Activated naive CD8-positive, alpha-beta T cell treated with anti-CD3 and anti-CD28 coated beads, Interleukin-2, amount 50 U/mL, for 24 hours (primary cell): Measurements from ENCODE around the gene LRG1.

ENCODE experiments used
- ATAC-seq: fragments of 150-1000 bp; cut with Tn5 transposase; one replicate; pipeline ENCODE4 v1.10.0; 2021
- DNase-seq: peaks from one replicate; pipeline ENCODE4 v3.0.0; 2021
- H3K27ac Mint-ChIP-seq: one replicate; pipeline ENCODE4 v1.8.0; 2021; ENCODE audit warnings: mild to moderate bottlenecking, mixed read lengths
- H3K27me3 Mint-ChIP-seq: one replicate; pipeline ENCODE4 v1.8.0; 2021; ENCODE audit warnings: mixed read lengths
- H3K36me3 Mint-ChIP-seq: one replicate; pipeline ENCODE4 v1.8.0; 2021; ENCODE audit warnings: low read depth, mixed read lengths
- H3K4me1 Mint-ChIP-seq: one replicate; pipeline ENCODE4 v1.8.0; 2021; ENCODE audit warnings: mixed read lengths
- H3K4me3 Mint-ChIP-seq: one replicate; pipeline ENCODE4 v1.8.0; 2021; ENCODE audit warnings: mild to moderate bottlenecking, moderate library complexity, mixed read lengths
- H3K9me3 Mint-ChIP-seq: one replicate; pipeline ENCODE4 v1.8.0; 2021; ENCODE audit warnings: mixed read lengths

LRG1 gene

DNA sequence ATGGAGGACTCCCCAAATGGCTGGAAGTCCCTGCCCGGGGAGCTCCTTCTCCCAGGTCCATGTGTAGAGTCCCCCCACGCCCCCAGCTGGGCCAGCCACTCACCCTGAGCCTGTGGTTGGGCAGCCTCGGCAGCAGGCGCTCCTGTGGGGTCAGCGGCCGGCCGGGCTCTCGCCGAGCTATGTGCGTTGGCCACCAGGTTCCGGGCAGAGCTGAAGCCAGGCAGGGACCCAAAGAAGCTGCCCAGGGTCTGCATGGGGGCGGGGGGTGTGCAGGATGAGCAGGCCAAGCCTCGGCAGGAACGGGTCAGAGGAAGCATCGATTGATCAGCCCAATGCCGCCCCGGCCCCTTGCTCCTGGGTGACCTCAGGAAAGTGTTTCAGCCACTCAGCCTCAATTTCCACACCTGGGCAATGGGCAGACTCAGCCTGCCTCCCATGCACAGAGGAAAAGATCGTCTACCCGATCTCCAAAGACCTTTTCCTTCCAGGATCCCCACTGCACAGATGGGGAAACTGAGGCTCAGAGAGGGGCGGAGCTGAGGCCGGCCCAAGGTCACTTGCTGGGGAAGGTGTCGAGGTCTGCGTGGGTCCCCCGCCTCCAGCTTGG, 22.3 kb downstream of the LRG1 start:
- H3K27ac Mint-ChIP-seq = no peak overlapping the region
- H3K36me3 Mint-ChIP-seq = no peaks in the 10 kb centered on the region
- H3K4me3 Mint-ChIP-seq = no peak overlapping the region
- no peaks in the 10 kb centered on the region for H3K9me3 Mint-ChIP-seq
- DNase-seq (no peak), ATAC-seq (no peak)
- H3K27me3 Mint-ChIP-seq = peaks cover 4% of the 10 kb centered on the region
- H3K4me1 Mint-ChIP-seq = no peaks in the 10 kb centered on the region

GRCh38 chr19:4516939-4517300, 22.9 kb downstream of the LRG1 start:
- no peak overlapping the region for H3K4me3 Mint-ChIP-seq
- H3K27ac Mint-ChIP-seq = no peak overlapping the region

GRCh38 chr19:4516199-4516938, 23.5 kb downstream of the LRG1 start:
- Mint-ChIP-seq H3K27ac (no peak overlapping the region), H3K36me3 (no peaks in the 10 kb centered on the region), H3K27me3 (peaks cover 4% of the 10 kb centered on the region), H3K4me3 (no peak overlapping the region), H3K4me1 (no peaks in the 10 kb centered on the region), H3K9me3 (no peaks in the 10 kb centered on the region)
- DNase-seq = no peak
- ATAC-seq = no peak

More at GRCh38 chr19:4516939-4517300, 22.9 kb downstream of the LRG1 start:
- no peaks in the 10 kb centered on the region for H3K9me3 Mint-ChIP-seq
- peaks cover 4% of the 10 kb centered on the region for H3K27me3 Mint-ChIP-seq
- DNase-seq (no peak), ATAC-seq (no peak)
- no peaks in the 10 kb centered on the region for H3K4me1 Mint-ChIP-seq
- H3K36me3 Mint-ChIP-seq = no peaks in the 10 kb centered on the region

GRCh38 chr19:4515732-4516131, 24.1 kb downstream of the LRG1 start:
- Mint-ChIP-seq H3K9me3 (no peaks in the 10 kb centered on the region), H3K27me3 (peaks cover 4% of the 10 kb centered on the region), H3K27ac (no peak overlapping the region), H3K36me3 (no peaks in the 10 kb centered on the region), H3K4me3 (no peak overlapping the region), H3K4me1 (no peaks in the 10 kb centered on the region)
- DNase-seq (no peak), ATAC-seq (no peak)

DNA sequence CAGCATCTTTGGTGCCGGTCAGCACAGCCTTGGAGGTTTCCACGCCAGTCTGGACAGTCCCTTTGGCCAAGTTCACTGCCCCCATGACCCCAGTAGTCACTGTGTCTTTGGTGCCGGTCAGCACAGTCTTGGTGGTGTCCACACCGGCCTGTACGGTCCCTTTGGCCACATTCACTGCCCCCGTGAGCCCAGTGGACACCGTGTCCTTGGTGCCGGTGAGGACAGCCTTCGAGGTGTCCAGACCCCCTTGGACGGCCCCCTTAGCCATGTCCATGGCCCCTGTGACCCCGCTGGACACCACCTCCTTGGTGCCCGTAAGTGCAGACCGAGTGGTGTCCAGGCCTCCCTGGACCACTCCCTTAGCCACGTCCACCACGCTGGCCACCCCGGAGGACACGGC, 26.6 kb downstream of the LRG1 start:
- ATAC-seq = no peak
- H3K9me3 Mint-ChIP-seq = no peaks in the 10 kb centered on the region
- H3K27me3 Mint-ChIP-seq = no peaks in the 10 kb centered on the region
- H3K36me3 Mint-ChIP-seq = no peaks in the 10 kb centered on the region
- no peak overlapping the region for H3K27ac Mint-ChIP-seq
- no peaks in the 10 kb centered on the region for H3K4me1 Mint-ChIP-seq
- H3K4me3 Mint-ChIP-seq = no peak overlapping the region
- no peak for DNase-seq

DNA sequence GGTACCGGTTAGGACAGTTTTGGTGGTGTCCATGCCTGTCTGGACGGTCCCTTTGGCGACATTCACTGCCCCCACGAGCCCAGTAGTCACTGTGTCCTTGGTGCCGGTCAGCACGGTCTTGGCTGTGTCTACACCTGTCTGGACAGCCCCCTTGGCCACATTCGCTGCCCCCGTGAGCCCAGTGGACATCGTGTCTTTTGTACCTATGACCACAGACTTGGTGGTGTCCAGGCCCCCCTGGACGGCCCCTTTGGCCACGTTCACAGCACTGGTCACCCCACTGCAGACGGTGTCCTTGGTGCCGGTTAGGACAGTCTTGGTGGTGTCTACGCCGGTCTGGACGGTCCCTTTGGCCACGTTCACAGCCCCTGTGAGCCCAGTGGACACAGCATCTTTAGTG, 27.8 kb downstream of the LRG1 start:
- Mint-ChIP-seq H3K4me3 (no peak overlapping the region), H3K27ac (no peak overlapping the region), H3K36me3 (no peaks in the 10 kb centered on the region), H3K9me3 (no peaks in the 10 kb centered on the region), H3K4me1 (no peaks in the 10 kb centered on the region), H3K27me3 (no peaks in the 10 kb centered on the region)
- DNase-seq (no peak), ATAC-seq (no peak)

DNA sequence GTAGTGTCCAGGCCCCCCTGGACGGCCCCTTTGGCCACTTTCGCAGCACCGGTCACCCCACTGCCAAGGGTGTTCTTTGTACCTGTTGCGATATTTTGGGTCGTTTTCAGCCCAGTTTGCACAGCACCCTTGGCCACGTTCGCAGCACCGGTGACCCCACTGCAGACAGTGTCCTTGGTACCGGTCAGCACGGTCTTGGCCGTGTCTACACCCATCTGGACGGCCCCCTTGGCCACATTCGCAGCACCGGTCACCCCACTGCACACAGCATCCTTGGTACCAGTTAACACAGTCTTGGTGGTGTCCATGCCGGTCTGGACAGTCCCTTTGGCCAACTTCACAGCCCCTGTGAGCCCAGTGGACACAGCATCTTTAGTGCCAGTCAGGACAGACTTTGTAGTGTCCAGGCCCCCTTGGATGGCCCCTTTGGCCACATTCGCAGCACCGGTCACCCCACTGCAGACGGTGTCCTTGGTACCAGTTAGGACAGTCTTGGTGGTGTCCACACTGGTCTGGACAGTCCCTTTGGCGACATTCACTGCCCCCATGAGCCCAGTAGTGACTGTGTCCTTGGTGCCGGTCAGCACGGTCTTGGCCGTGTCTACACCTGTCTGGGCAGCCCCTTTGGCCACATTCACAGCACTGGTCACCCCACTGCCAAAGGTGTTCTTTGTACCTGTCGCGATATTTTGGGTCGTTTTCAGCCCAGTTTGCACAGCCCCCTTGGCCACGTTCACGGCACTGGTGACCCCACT, 28.4 kb downstream of the LRG1 start:
- ATAC-seq = no peak
- no peaks in the 10 kb centered on the region for H3K27me3 Mint-ChIP-seq
- peaks cover 3% of the 10 kb centered on the region for H3K4me1 Mint-ChIP-seq
- no peak overlapping the region for H3K4me3 Mint-ChIP-seq
- H3K36me3 Mint-ChIP-seq = no peaks in the 10 kb centered on the region
- no peaks in the 10 kb centered on the region for H3K9me3 Mint-ChIP-seq
- no peak overlapping the region for H3K27ac Mint-ChIP-seq
- DNase-seq = no peak

- DNase-seq = no peak
- Mint-ChIP-seq H3K27me3 (no peaks in the 10 kb centered on the region), H3K9me3 (no peaks in the 10 kb centered on the region), H3K27ac (no peak overlapping the region), H3K4me1 (peaks cover 12% of the 10 kb centered on the region), H3K4me3 (no peak overlapping the region), H3K36me3 (peaks cover 4% of the 10 kb centered on the region)
- no peak for ATAC-seq
These were observed 29.2 kb downstream of the LRG1 start for GRCh38 chr19:4510435-4511255.

DNA sequence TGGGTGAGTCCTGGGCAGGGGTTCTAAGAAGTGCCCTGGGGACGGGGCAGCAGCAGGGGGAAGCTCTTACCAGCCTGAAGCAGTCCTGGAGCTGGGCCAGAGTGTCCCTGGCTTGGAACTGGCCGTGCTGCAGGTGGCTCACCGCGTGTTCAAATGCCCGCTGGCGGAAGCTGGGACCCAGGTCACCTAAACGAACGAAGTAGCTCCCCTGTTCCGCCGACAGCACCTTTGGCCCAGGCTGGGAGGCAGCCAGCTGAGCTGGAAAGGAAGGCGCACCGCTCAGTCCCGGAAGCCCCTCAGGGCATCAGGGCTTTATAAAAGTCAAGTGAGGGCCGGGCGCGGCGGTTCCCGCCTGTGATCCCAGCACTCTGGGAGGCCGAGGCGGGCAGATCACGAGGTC, 31.1 kb downstream of the LRG1 start:
- Mint-ChIP-seq H3K4me1 (peaks cover 19% of the 10 kb centered on the region), H3K27me3 (no peaks in the 10 kb centered on the region), H3K9me3 (no peaks in the 10 kb centered on the region), H3K27ac (no peak overlapping the region), H3K36me3 (peaks cover 4% of the 10 kb centered on the region), H3K4me3 (no peak overlapping the region)
- no peak for DNase-seq
- no peak for ATAC-seq

DNA sequence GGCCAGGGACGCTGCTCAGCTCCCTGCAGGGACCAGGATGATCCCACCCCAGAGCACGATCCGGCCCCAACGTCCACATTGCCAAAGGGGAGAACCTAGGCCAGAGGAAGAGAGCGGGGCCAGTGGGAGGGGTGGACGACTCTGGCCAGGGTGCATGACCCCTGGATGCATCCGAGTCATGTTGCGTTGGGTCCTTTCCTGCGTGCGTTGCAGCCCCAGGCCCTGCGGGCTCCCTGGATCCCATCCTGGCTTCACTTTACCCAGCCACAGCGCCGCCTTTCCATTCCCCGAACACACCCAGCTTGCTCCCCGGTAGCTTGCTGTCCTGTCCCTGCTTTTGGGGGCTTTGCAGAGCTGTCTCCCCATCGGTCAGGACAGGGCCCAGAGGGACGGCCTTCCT, 32.0 kb downstream of the LRG1 start:
- Mint-ChIP-seq H3K4me1 (peaks cover 19% of the 10 kb centered on the region), H3K4me3 (no peak overlapping the region), H3K9me3 (no peaks in the 10 kb centered on the region), H3K27me3 (no peaks in the 10 kb centered on the region), H3K27ac (no peak overlapping the region), H3K36me3 (peaks cover 4% of the 10 kb centered on the region)
- DNase-seq = no peak
- ATAC-seq = no peak

DNA sequence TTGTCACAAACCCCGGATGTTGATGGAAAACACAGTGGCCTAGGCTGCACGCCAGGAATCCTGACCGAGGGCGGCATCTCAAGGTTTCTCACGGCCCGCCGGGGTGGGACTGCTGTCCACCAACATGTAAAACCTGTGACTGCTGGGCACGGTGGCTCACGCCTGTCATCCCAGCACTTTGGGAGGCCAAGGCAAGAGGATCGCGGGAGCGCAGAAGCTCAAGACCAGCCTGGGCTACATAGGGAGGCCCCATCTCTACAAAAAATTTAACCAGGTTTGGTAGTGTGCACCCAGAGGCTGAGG, 32.7 kb downstream of the LRG1 start:
- Mint-ChIP-seq H3K36me3 (peaks cover 4% of the 10 kb centered on the region), H3K27me3 (no peaks in the 10 kb centered on the region), H3K27ac (no peak overlapping the region), H3K4me3 (no peak overlapping the region), H3K9me3 (no peaks in the 10 kb centered on the region), H3K4me1 (peaks cover 19% of the 10 kb centered on the region)
- ATAC-seq = no peak
- no peak for DNase-seq

DNA sequence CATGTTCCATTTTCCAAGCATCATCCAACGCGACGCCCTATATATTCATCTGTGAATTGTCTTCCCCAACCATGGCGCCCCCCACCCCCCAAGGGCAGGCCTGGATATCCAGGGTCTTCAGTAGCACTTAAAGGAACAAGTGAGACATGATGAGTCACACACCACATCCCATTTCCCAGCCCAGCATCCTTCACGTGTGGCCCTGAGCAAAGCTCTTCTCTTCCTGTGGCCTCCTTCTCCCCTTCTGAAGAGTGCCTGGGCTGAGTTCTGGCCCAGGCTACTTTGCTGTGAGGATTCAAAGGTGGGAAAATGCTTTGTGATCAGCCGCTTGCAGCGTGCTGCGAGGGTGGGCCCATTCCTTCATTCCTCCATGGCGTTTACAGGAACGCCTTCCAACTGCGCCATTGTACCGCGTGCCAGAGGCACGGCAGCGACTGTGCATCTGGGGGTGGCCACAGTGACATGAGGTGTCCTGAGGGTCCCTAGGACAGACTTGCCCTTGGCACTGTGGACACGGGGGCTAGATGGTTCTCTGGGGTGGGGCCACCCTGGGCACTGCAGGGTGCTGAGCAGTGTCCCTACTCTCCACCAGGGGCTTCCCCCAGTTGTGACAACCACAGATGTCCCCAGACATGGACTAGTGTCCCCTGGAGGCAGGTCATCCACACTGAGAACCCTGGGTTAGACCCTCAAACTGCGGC, 33.2 kb downstream of the LRG1 start:
- no peak overlapping the region for H3K4me3 Mint-ChIP-seq
- H3K4me1 Mint-ChIP-seq = peaks cover 19% of the 10 kb centered on the region
- ATAC-seq = peak; percentile 54
- DNase-seq = peak; percentile 20
- H3K27me3 Mint-ChIP-seq = no peaks in the 10 kb centered on the region
- H3K27ac Mint-ChIP-seq = peak overlapping the region; percentile 76
- H3K9me3 Mint-ChIP-seq = no peaks in the 10 kb centered on the region
- H3K36me3 Mint-ChIP-seq = peaks cover 4% of the 10 kb centered on the region

DNA sequence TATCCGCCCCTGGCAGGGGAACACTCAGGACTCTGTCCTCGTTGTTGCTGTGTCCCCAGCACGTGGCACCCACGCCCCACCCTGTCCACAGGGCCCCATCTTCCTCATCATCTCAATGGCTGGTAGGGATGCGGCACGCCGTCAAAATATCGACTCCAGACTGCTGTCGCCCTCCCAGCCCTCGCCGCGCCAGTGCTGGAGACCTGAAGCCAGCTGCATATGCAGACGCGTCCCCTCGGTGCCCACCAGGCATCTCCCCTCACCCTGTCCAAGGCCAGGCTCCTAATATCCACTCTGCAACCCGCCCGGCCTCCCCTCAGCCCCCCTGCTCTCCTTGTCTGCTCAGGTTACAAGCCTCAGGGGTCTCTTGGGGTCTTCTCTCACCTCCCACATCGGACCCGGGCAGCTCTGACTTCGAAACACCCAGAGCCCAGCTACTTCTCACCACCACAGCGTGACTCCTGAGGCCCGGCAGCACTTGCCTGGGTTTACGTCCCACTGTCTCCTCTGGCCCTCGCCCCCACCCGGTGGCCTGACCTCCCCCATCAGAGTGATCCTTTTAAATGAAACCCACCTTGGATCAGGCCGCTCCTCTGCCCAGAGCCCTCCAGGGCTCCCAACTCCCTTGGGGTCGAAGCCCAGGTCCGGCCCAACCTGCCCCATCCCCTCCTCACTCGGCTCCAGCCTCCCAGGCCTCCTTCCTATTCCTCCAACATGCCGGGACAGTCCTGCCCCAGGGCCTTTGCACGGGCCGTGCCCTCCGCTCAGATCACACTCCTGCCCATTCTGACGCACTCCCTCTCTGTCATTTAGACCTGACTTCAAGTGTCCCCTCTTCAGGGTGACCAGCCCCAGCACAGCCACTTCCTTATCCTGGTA, 34.0 kb downstream of the LRG1 start:
- Mint-ChIP-seq H3K27ac (peak overlapping the region; percentile 76), H3K9me3 (no peaks in the 10 kb centered on the region)
- ATAC-seq = no peak

More for the DNA sequence above, 34.0 kb downstream of the LRG1 start:
- no peak for DNase-seq
- Mint-ChIP-seq H3K4me1 (peaks cover 19% of the 10 kb centered on the region), H3K36me3 (peaks cover 4% of the 10 kb centered on the region), H3K27me3 (no peaks in the 10 kb centered on the region), H3K4me3 (no peak overlapping the region)
